OCI-LY3 (cell line): ENCODE results near the gene P2RX1.

Experiments used
- H2AFZ ChIP-seq: fragments of 200-600, 300-600 bp; shearing (Covaris generic); 2 replicates; pipeline ENCODE4 v1.6.0; 2014; ENCODE audit warnings: antibody characterized with exemption, low read depth, low read length
- H3K27ac ChIP-seq: fragments of 200-600, 300-600 bp; sonication (generic); 2 replicates; pipeline ENCODE4 v1.5.1; 2014; ENCODE audit warnings: mild to moderate bottlenecking, low read length, moderate library complexity, mixed read lengths
- H3K27me3 ChIP-seq: fragments of 200-600, 300-600 bp; sonication (generic); 2 replicates; pipeline ENCODE4 v1.6.1; 2014; ENCODE audit warnings: low read depth, low read length, mixed read lengths
- H3K36me3 ChIP-seq: fragments of 200-600, 300-600 bp; sonication (generic); replicated peaks from 2 replicates; pipeline ENCODE3; 2014; ENCODE audit warnings: low read depth, low read length, mixed read lengths
- H3K4me1 ChIP-seq: fragments of 300-600, 200-600 bp; sonication (generic); 2 replicates; pipeline ENCODE4 v1.6.1; 2014; ENCODE audit warnings: low read length, mixed read lengths
- H3K4me2 ChIP-seq: fragments of 200-600, 300-600 bp; sonication (generic); 2 replicates; pipeline ENCODE4 v1.6.1; 2014; ENCODE audit warnings: low read length, mixed read lengths
- H3K4me3 ChIP-seq: fragments of 300-600, 200-600 bp; sonication (generic); 2 replicates; pipeline ENCODE4 v1.5.1; 2014; ENCODE audit warnings: antibody characterized with exemption, mild to moderate bottlenecking, low read length, moderate library complexity
- H3K79me2 ChIP-seq: fragments of 300-600, 200-600 bp; shearing (Covaris generic); 2 replicates; pipeline ENCODE4 v1.6.1; 2014; ENCODE audit warnings: mild to moderate bottlenecking, low read length, mixed read lengths
- H3K9ac ChIP-seq: fragments of 300-600, 200-600 bp; shearing (Covaris generic); 2 replicates; pipeline ENCODE4 v1.6.0; 2014; ENCODE audit warnings: mild to moderate bottlenecking, low read length, moderate library complexity
- H3K9me3 ChIP-seq: fragments of 200-600, 300-600 bp; shearing (Covaris generic); 2 replicates; pipeline ENCODE4 v1.6.1; 2014; ENCODE audit warnings: low read length, mixed read lengths; ENCODE audit not compliant: insufficient read depth
- H4K20me1 ChIP-seq: fragments of 200-600, 300-600 bp; sonication (generic); 2 replicates; pipeline ENCODE4 v1.6.1; 2016; ENCODE audit warnings: low read length, mixed read lengths; ENCODE audit not compliant: insufficient read depth
- CTCF ChIP-seq: fragments of 200-600, 300-600 bp; sonication (generic); IDR thresholded peaks from 2 replicates; pipeline ENCODE4 v1.5.1; 2014; ENCODE audit warnings: antibody characterized with exemption, low read length, low read depth
- EZH2phosphoT487 ChIP-seq: fragments of 200-600 bp; shearing (Covaris generic); IDR thresholded peaks from 2 replicates; pipeline ENCODE4 v1.6.1; 2018; ENCODE audit warnings: antibody characterized with exemption, mixed run types, low read depth

P2RX1 gene

DNA sequence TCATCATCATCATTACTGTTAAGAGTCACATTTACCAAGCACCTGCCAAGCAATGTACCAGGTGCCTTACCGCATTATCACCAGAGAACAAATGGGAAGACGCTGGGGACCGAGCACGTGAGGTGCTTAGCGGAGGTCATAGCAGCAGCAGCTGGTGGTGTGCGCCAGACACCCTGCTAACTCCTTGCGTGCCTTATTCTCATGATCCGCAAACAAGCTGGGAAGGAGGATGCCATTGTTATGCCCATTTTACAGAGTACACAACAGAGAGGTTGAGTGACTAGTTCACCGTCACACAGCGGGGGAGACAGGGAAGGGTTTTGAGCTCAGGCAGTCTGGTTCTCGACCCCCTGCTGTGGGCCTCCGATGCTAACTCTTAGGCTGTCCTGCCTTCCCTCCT is 40.7 kb upstream of the P2RX1 start:
- H3K4me3 ChIP-seq = no peak overlapping the region; the same call in 1 of the 2 replicates
- peaks cover 42% of the 10 kb centered on the region for H3K79me2 ChIP-seq
- H2AFZ ChIP-seq = no peak overlapping the region
- H3K27me3 ChIP-seq = no peaks in the 10 kb centered on the region
- H4K20me1 ChIP-seq = peaks cover 50% of the 10 kb centered on the region
- no peak for TF ChIP-seq CTCF
- no peak for TF ChIP-seq EZH2phosphoT487
- no peaks in the 10 kb centered on the region for H3K9me3 ChIP-seq
- no peak overlapping the region for H3K27ac ChIP-seq
- peaks cover 8% of the 10 kb centered on the region for H3K36me3 ChIP-seq
- peaks cover 39% of the 10 kb centered on the region for H3K4me1 ChIP-seq
- H3K9ac ChIP-seq = no peak overlapping the region
- peak overlapping the region; percentile 44 for H3K4me2 ChIP-seq

DNA sequence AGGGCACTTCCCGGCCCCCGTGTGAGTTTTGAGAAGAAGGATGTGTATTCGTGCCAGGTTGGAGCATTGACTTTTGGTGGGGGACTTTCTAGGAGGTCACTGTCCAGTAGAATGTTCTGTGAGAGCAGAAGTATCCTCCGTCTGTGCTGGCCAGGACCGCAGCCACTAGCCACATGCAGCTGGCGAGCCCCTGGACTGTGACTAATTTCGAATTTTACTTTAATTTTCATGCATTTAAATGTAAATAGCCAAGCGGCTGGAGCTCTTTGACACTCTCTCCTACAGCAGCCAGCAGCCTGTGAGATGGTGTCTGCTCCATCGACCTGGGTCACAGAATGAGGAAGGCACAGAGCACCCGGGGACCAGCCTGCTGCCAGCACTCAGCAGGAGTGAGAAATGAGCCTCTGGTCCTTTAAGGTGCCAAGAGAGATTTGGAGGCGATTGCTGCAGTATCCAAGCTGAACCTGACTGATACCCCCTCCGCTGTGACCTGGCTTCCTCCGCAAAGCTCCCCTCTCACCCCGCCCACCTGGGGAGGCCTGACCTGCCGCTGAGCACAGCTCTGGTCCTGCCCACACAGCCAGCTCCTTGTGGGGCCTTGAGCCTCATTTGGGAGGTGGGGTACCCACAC is 40.2 kb upstream of the P2RX1 start:
- H3K4me2 ChIP-seq = peak overlapping the region; percentile 44

DNA sequence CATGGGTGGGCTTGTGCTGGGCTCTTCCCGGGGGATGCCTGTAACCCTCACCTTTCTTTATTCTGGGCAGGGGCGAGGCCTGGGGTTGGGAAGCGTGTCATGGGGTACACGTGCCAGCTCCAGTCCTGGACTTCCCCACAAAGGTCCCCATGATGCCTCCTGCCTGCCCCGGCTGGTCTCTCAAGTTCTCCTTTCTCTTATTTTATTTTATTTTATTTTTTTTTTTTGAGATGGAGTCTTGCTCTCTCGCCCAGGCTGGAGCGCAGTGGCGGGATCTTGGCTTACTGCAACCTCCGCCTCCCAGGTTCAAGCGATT is 39.4 kb upstream of the P2RX1 start:
- TF ChIP-seq EZH2phosphoT487 (no peak), CTCF (no peak)
- Histone ChIP-seq H3K27ac (no peak overlapping the region), H3K4me1 (peaks cover 27% of the 10 kb centered on the region), H3K4me3 (no peak overlapping the region), H3K27me3 (no peaks in the 10 kb centered on the region), H2AFZ (no peak overlapping the region), H3K9ac (no peak overlapping the region), H3K79me2 (peaks cover 29% of the 10 kb centered on the region), H3K4me2 (no peak overlapping the region), H4K20me1 (peaks cover 36% of the 10 kb centered on the region), H3K36me3 (peaks cover 1% of the 10 kb centered on the region), H3K9me3 (no peaks in the 10 kb centered on the region)

More for the DNA sequence above, 40.2 kb upstream of the P2RX1 start:
- Histone ChIP-seq H3K27me3 (no peaks in the 10 kb centered on the region), H3K9ac (no peak overlapping the region), H3K27ac (0 out of 2 replicates have a peak overlapping the region, but pooled peaks have one; percentile 6), H3K79me2 (peaks cover 37% of the 10 kb centered on the region), H3K4me3 (no peak overlapping the region; the same call in 1 of the 2 replicates), H4K20me1 (peaks cover 44% of the 10 kb centered on the region), H2AFZ (no peak overlapping the region), H3K36me3 (peaks cover 7% of the 10 kb centered on the region), H3K4me1 (peaks cover 33% of the 10 kb centered on the region), H3K9me3 (no peaks in the 10 kb centered on the region)
- no peak for TF ChIP-seq CTCF
- TF ChIP-seq EZH2phosphoT487 = no peak

DNA sequence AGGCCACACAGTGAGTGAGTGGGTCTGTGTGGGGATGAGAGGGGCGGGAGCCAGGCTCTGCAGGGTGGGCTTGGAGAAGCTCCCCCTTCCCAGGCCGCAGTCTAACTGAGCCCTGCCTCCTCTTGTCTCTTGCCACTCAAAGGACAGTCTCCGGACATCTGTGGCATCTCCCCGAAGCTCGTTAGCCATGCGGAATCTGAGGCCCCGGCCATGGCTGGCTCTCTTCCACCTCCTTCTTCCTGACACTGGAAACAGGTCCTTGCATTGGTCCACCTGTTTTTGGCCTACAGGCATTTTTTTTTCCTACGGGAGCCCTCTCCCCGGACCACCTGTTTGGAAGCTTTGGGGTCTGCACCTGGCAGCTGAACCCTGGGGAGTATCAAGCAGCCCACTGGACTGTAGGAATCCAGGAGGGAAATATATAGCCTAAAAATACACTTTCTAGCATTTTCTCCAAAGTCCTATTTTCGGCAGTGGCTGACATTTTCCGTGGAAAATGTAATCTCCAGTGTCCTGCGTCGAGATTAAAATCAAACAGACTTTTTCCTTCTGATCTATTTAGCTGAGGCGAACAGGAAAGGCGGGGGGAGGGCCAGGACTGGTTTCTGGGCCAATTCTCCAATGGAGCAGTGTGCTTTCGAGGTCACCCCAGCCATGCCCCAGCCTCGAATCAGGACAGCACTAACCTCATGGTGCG is 38.9 kb upstream of the P2RX1 start:
- H3K79me2 ChIP-seq = peaks cover 24% of the 10 kb centered on the region
- H3K9me3 ChIP-seq = no peaks in the 10 kb centered on the region
- H3K27ac ChIP-seq = no peak overlapping the region
- H3K4me1 ChIP-seq = peaks cover 27% of the 10 kb centered on the region
- peaks cover 31% of the 10 kb centered on the region for H4K20me1 ChIP-seq
- no peak overlapping the region for H2AFZ ChIP-seq
- H3K27me3 ChIP-seq = no peaks in the 10 kb centered on the region
- H3K9ac ChIP-seq = no peak overlapping the region
- no peaks in the 10 kb centered on the region for H3K36me3 ChIP-seq
- no peak for TF ChIP-seq EZH2phosphoT487
- TF ChIP-seq CTCF = no peak
- H3K4me3 ChIP-seq = no peak overlapping the region
- H3K4me2 ChIP-seq = no peak overlapping the region
